ENCODE data around the gene KLF6. TPM values are rescaled to one million over a fixed set of nuclear protein-coding genes. Genes with fewer than 3 reads are reported as not detected.

KLF6 gene
- total and polyA plus RNA-seq, 2 donors (not counting 1 experiment from before 2014, with no cell fraction given), result 175 to 921 TPM

- ChIA-PET POLR2A (no interaction called here), CTCF (interaction anchor here (1.2 kb wide), 1 partner anchor 9 kb away, joined by 3 read pairs; no protein-coding TSS in a partner anchor)
- H3K27me3 Mint-ChIP-seq, result no peaks in the 10 kb centered on the region
- no peak overlapping the region for H3K4me3 Mint-ChIP-seq
- no peaks in the 10 kb centered on the region for H3K27me3 ChIP-seq (replicated peaks in 1 of 4; ENCODE audit: control extremely low read depth in 1 of 4, control insufficient read depth in 3 of 4, insufficient read depth in 4 of 4, low read length in 3 of 4)
- no peaks in the 10 kb centered on the region for H3K9me3 Mint-ChIP-seq (ENCODE audit: insufficient read depth)
- no CpG with 5 or more reads among the region's 5 CpGs for WGBS (ENCODE audit: insufficient coverage)
- H3K79me2 ChIP-seq (ENCODE audit: control insufficient read depth, insufficient read depth, low read length), result no peaks in the 10 kb centered on the region
- H3K27ac ChIP-seq (ENCODE audit: low read length in 2 of 2), result no peak overlapping the region
- peaks cover 21 to 23% of the 10 kb centered on the region in 2 donors for H3K4me1 ChIP-seq (ENCODE audit: control insufficient read depth in 2 of 2, insufficient read depth in 2 of 2, low read length in 2 of 2)
- DNase-seq (no peak), ATAC-seq (ENCODE audit: low read depth) (no peak)
- intact Hi-C loops (cut with micrococcal nuclease), result no loop called here
- no peaks in the 10 kb centered on the region for H3K9me3 ChIP-seq (ENCODE audit: control extremely low read depth in 1 of 3, control insufficient read depth in 2 of 3, insufficient read depth in 1 of 3, low read length in 2 of 3)
- no peak overlapping the region for H3K9ac ChIP-seq (ENCODE audit: low read length)
- no peak overlapping the region for H3K4me3 ChIP-seq (ENCODE audit: control extremely low read depth in 1 of 5, extremely low read depth in 1 of 5, insufficient read depth in 1 of 5, low read depth in 2 of 5, low read length in 4 of 5)
- H4K20me1 ChIP-seq (ENCODE audit: control insufficient read depth, insufficient read depth, low read length, poor library complexity, severe bottlenecking), result no peaks in the 10 kb centered on the region
- no peak overlapping the region for H3K27ac Mint-ChIP-seq
- H3K4me2 ChIP-seq (replicated peaks; ENCODE audit: low read depth, low read length, poor library complexity, severe bottlenecking), result no peak overlapping the region
- no peaks in the 10 kb centered on the region for H3K36me3 ChIP-seq (replicated peaks in 1 of 2; ENCODE audit: control extremely low read depth in 1 of 2, control insufficient read depth in 1 of 2, extremely low read depth in 1 of 2, insufficient read depth in 2 of 2, low read length in 1 of 2)
- H3K4me1 Mint-ChIP-seq, result peaks cover 33% of the 10 kb centered on the region
- no peak overlapping the region for H2AFZ ChIP-seq (ENCODE audit: insufficient read depth, low read depth, low read length, poor library complexity, severe bottlenecking)
- TF ChIP-seq EZH2 (IDR thresholded peaks at IDR 0.05; ENCODE audit: borderline replicate concordance, insufficient read depth, low read depth, low read length, poor library complexity, severe bottlenecking), result no peak
- no peak for TF ChIP-seq CTCF (IDR thresholded peaks at IDR 0.05)
These were observed 47.2 kb upstream of the KLF6 start for GRCh38 chr10:3832022-3832786.

DNA sequence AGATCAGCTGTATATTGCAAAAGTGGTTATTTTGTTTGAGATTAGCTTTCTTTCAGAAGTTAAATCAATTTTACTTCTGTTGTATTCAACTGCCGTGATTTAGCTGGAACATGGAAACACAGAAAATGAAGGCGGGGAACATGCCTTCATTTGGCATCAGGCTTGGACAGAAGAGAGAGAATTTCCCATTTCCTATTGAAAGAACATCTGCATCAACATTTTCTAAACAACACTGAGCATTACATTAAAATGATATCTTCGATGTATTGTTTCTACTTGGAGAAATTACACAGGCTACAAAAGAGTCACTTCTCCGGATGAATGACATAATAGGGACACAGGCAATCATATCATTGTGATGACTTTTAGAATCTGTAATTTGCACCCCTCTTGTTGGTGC, 46.6 kb upstream of the KLF6 start:
- H4K20me1 ChIP-seq (ENCODE audit: control insufficient read depth, insufficient read depth, low read length, poor library complexity, severe bottlenecking), result no peaks in the 10 kb centered on the region
- no peak overlapping the region for H3K4me3 ChIP-seq (ENCODE audit: control extremely low read depth in 1 of 5, extremely low read depth in 1 of 5, insufficient read depth in 1 of 5, low read depth in 2 of 5, low read length in 4 of 5)
- peaks cover 21 to 23% of the 10 kb centered on the region in 2 donors for H3K4me1 ChIP-seq (ENCODE audit: control insufficient read depth in 2 of 2, insufficient read depth in 2 of 2, low read length in 2 of 2)
- ChIA-PET POLR2A (no interaction called here), CTCF (interaction anchor here (0.7 to 1.2 kb wide), 3 partner anchors 10 to 334 kb away, joined by 3 to 6 read pairs (median 5); no protein-coding TSS in a partner anchor)
- H3K9ac ChIP-seq (ENCODE audit: low read length), result no peak overlapping the region
- no peak for DNase-seq
- Mint-ChIP-seq H3K4me3 (no peak overlapping the region), H3K27ac (no peak overlapping the region), H3K4me1 (peaks cover 31% of the 10 kb centered on the region), H3K27me3 (no peaks in the 10 kb centered on the region), H3K9me3 (ENCODE audit: insufficient read depth) (no peaks in the 10 kb centered on the region)
- TF ChIP-seq CTCF (IDR thresholded peaks at IDR 0.05) (no peak), EZH2 (IDR thresholded peaks at IDR 0.05; ENCODE audit: borderline replicate concordance, insufficient read depth, low read depth, low read length, poor library complexity, severe bottlenecking) (no peak)
- H3K79me2 ChIP-seq (ENCODE audit: control insufficient read depth, insufficient read depth, low read length), result no peaks in the 10 kb centered on the region
- no peak for ATAC-seq (ENCODE audit: low read depth)
- WGBS (ENCODE audit: insufficient coverage), result 100% methylated on average over 1 of the region's 4 CpGs
- no peaks in the 10 kb centered on the region for H3K9me3 ChIP-seq (ENCODE audit: control extremely low read depth in 1 of 3, control insufficient read depth in 2 of 3, insufficient read depth in 1 of 3, low read length in 2 of 3)
- intact Hi-C loops (cut with micrococcal nuclease), result no loop called here
- H3K4me2 ChIP-seq (replicated peaks; ENCODE audit: low read depth, low read length, poor library complexity, severe bottlenecking), result no peak overlapping the region
- no peaks in the 10 kb centered on the region for H3K36me3 ChIP-seq (replicated peaks in 1 of 2; ENCODE audit: control extremely low read depth in 1 of 2, control insufficient read depth in 1 of 2, extremely low read depth in 1 of 2, insufficient read depth in 2 of 2, low read length in 1 of 2)
- no peaks in the 10 kb centered on the region for H3K27me3 ChIP-seq (replicated peaks in 1 of 4; ENCODE audit: control extremely low read depth in 1 of 4, control insufficient read depth in 3 of 4, insufficient read depth in 4 of 4, low read length in 3 of 4)
- H3K27ac ChIP-seq (ENCODE audit: low read length in 2 of 2), result no peak overlapping the region
- H2AFZ ChIP-seq (ENCODE audit: insufficient read depth, low read depth, low read length, poor library complexity, severe bottlenecking), result no peak overlapping the region
